ENCODE results near the gene MRPS27.
A peak's percentile ranks its signal among the peaks of the same experiment; 100 is the strongest.
"Not testable (repeated sequence)": the region's sequence is repeated elsewhere in the genome, so short reads cannot be mapped to it uniquely, and the experiment has no call there.

MRPS27 gene

DNA sequence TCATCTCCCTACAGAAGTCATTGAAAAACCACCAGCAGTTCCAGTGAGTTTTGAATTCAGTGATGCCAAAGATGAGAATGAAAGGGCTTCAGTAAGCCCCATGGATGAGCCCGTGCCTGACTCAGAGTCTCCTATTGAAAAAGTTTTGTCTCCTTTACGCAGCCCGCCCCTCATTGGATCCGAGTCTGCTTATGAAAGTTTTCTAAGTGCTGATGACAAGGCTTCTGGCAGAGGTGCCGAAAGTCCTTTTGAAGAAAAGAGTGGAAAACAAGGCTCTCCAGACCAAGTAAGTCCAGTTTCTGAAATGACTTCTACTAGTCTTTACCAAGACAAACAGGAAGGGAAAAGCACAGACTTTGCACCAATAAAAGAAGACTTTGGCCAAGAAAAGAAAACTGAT, 122.6 kb downstream of the MRPS27 start:
- DNase-seq = no peak

DNA sequence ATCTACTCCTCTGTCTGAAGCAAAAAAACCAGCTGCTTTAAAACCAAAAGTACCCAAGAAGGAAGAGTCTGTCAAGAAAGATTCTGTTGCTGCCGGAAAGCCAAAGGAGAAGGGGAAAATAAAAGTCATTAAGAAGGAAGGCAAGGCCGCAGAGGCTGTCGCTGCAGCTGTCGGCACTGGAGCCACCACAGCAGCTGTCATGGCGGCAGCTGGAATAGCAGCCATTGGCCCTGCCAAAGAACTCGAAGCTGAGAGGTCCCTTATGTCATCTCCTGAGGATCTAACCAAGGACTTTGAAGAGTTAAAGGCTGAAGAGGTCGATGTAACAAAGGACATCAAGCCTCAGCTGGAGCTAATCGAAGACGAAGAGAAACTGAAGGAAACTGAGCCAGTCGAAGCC, 124.5 kb downstream of the MRPS27 start:
- no peak for DNase-seq

DNA sequence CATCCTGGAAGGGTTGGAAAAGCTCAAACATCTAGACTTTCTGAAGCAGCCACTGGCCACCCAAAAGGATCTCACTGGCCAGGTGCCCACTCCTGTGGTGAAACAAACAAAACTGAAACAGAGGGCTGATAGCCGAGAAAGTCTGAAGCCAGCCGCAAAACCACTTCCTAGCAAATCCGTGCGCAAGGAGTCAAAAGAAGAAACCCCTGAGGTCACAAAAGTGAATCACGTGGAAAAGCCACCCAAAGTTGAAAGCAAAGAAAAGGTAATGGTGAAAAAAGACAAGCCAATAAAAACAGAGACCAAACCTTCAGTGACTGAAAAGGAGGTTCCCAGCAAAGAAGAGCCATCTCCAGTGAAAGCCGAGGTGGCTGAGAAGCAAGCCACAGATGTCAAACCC, 125.2 kb downstream of the MRPS27 start:
- no peak for DNase-seq

DNA sequence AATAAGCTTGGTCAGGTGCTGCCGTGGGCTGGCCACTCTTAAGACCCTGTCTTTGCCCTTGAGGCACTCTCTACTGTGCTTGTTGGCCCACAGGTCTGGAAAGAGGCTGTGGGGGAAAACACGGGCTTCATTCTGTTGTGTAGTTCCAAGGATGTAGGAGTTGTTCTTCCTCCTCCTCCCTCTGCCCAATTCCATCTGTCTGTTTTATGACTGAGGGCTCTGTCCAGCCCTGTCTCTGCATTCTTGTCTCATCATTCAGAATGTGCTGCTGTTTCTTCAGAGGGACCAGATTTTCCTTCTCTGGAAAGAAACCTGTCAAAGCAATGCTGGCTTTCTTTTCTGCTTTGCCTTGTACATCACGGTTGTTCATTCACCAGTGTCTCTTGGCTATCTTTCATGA, 128.6 kb downstream of the MRPS27 start:
- DNase-seq = no peak

DNA sequence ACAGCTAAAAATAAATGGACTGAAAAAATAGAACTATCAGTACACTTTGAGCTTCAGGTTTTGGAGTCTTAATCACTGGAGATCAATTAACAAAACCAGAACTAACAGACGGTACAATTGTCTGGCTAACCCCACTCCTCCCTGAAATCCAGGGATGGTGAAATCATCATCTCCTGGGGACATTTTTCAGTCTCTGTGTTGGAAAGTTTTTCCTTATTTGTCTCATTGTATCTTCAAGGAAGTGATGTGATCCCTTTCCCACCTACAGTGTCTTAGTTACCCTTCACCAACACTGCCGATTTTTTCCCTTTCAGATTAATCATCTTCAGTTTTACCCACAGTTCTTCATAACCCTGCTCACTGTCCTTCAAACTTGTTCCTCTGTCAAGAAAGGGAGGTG, 130.9 kb downstream of the MRPS27 start:
- DNase-seq = no peak

DNA sequence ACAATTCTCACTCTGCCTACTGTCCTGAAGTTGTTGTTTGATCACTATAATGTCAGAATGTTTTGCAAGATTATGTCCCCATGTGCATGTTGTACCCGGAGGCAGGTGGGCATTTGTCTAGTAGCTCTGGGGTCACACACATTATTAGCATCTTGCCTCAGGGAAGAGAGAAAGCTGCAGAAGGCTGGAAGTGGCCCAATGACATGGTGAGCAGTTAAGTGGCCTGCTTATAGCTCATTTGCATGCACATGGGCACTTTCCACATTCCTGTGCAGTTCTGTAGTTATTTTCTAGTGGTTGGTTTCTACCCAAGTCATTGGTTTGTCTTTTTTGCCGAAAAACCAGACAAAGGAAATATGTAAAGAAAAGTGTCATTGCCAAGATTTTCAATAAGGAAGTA, 131.9 kb downstream of the MRPS27 start:
- no peak for DNase-seq

DNA sequence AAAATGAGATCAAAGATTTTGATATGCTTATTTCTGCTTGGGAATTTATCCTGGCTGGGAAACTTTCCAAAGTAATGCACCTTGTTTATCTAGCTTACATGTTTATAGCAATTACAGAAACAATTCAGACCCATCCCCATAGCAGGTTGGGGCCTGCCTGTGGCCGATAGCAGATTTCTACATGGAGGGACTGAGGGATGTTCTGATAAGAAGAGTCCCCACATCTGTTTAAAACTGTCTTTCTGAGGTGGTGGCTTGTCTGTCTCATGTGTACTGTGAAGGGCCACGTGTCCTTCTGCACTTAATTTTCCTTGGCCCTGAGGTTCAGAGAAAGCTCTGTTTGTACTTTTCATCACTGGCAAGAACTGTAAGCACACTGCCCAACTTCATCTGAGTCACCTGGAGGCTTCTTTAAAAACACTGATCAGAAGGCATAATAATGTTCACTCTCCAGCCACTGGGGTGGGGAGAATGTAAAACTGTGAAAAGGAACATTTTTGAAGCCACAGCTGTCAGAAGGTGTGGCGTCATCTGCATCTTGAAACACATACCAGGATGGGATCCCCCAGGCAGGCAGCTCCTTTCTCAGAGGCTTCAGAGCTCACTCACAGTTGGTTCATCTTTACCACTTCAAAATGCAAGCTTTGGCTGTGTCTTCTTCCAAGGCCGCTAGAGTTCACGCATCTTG, 132.5 kb downstream of the MRPS27 start:
- no peak for DNase-seq

DNA sequence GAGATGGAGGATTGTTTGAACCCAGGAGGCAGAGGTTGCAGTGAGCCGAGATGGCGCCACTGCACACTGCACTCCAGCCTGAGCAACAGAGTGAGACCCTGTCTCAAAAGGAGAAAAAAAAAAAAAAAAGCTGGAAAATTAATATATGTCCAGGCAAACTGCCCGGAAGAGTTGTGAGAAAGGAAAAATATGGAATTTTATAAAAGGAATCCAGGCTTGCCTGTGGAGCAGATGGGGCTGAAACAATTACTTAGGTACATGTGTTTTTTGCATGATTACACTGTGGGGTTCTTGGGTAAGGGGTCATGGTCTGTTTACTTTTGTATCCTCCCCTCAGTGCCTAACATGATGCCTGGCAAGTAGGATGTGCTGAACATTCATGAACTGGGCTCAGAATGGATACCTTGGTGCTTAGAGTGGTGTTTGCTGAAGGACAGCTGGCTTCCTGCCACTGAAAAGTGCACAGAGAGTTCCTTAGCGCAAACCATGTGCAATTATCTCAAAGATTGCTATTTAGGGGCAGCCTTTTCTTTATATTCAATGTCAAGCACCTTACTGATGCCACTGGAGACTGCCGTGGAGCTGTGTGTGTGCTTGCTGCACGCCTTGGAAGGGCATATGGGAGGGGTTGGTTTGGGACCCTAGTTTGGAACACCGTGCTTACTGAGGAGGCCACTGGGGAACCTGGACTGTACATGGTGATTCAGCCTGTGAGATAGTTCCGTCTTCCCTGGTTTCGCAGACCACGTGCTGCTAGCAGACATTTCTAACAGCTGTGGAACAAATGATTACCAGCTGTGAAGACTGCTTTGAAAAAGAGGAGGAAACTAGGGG, 134.3 kb downstream of the MRPS27 start:
- peak; percentile 73 for DNase-seq

DNA sequence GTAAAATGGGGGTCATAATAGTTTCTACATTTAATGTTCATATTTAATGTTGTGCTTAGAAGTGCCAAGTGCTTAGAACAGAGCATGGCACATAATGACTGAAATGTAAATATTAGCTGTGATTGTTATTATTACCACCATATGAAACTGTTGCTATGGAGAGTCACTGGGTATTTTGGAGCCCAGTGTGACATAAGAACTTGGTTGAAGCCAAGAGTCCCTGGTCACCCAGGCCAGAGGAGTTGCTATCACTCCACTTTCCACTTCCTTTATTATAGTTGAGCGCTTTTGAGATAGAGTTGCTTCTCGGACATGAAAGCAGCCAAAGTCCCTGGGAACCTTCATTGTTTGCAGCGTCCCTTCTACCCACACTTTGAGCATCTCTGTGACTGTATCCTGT, 135.6 kb downstream of the MRPS27 start:
- no peak for DNase-seq

DNA sequence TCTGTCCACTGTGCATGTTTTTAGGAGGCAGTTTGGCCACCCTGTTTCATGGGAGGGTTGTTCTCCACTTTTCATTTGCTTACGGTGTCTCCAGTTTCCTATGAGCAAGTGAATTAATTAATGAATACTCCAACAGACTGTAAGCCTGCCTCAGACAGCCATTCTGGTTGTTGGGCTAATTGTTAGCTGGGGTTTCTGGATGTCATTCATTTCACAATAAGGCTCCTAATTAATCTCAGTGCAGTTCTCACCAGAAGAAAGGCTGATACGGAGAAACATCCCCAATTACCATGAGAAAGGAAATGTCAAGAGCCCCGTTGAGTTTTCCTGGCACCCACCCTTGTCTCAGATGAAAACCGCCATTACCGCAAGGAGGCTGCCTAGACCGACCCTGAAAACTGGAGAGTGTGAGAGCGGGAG, 136.9 kb downstream of the MRPS27 start:
- DNase-seq = no peak

DNA sequence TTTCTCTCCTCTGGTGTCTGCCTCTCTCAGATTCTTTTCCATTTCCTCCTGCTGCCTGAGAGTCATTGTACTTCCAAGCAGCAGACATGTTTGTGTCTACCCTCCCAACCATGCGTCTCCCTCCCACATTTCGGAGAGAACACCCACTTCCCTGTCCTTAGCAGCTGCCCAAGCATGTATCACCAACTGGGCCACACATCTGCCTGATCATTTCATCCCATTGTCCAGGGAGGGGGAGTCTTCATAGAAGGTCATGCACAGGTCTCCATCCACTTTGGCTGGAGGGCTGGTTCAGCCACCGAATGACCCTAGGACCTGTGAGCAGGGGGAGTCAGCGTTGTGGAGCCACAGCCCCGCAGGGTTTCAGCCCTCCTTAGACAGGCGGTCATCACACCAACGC, 137.4 kb downstream of the MRPS27 start:
- DNase-seq = no peak

DNA sequence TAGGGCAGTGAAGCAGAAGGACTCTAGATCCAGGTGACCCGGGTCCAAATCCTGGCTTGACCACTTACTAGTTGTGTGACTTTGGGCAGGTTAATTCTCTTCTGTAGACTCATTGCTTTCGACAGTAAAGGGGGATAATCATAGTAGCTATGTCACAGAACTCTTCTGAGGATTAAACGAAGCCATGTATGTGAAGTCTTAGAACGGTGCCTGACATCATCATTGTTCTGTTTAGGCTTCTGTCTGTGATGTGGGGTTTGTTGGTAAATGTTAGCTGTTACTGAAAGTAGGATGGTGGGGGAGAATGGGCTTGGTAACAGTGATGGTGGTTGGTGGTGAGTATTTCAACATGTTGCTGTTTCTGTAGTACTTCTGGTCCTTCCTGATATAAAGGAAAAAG, 139.1 kb downstream of the MRPS27 start:
- DNase-seq = no peak

DNA sequence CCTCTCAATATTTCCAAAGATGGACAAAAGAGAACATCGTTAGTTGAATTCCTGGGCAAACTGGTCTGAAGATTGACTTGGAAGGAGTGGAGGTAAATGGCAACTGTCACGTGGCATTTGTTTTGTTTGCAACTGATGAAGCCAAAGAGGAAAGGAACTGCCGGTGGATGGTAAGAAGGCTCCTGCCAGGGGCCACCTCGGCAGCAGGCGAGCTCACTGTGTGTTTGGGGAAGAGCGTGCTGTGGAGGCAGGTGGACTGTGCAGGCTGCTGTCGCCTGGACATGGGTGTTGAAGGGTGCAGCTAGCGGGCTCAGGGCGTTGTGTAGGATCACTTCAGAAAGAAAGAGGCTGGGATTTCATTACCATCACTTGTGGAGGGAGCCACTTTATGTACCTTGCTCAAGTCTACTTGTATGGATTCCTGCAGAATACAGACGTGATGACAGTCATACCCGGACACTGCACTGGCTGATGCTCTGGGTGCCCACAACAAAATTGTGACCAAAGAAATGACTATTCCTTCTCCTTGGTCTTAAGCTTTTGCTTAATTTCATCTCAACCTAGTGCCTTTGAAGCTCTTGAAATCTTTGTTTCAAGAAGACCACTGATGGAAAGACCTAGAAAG, 140.1 kb downstream of the MRPS27 start:
- no peak for DNase-seq

DNA sequence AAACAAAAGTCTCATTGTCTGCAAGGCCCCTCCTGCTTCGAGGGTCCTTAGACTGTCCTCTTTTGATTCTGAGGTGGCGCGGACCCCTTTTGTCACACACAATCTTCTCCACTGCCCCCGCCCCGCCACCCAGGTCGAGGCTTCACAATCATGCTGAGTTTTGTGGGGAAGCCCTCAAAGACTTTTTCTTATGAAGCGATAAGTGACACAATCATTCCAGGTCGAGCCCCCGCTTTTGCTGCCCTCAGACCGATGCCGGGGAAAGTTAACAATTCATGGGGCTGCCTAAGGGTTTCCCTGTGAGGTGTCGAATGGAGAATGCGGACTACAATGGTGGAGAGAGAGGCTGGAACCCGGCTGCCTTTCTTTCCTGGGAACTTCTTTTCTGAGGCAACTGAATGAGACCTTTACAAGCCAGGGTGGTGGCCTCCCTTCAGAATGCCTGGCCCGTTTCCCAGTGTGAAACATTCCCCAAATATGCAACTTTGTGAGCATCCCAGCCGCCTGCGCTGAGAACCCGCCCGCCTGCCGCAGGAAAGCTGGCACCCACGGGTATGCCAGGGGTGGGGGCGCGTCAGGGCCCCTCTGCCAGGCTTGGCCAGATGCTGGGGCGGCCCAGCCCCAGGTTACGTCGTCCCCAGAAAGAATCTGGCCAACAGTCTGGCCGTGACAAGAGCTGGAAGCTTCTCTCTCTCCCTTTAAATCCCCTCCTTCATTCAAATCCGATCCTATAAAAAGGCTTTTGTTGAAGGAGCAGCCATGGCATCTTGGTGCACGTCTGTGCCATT, 140.8 kb downstream of the MRPS27 start:
- peak; percentile 83 for DNase-seq

DNA sequence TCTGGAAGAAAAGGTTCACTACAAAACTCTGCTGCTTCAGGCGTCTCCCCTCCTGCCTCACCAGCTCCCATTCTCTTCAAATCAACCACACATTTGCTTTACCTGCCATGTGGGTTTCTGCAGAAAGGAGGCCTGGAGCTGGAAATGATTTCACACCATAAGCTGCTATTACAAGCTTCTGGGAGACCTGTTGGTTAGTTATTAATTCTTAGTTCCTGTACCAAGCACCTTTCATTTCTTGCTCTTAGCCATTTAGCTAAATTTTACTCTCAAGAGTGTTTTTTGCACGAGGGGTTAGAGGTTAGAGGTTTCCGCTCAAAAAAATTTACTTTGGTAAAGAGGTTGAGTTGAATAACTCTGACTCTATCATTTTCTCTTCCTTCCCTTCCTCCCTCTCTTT, 142.5 kb downstream of the MRPS27 start:
- DNase-seq = no peak

DNA sequence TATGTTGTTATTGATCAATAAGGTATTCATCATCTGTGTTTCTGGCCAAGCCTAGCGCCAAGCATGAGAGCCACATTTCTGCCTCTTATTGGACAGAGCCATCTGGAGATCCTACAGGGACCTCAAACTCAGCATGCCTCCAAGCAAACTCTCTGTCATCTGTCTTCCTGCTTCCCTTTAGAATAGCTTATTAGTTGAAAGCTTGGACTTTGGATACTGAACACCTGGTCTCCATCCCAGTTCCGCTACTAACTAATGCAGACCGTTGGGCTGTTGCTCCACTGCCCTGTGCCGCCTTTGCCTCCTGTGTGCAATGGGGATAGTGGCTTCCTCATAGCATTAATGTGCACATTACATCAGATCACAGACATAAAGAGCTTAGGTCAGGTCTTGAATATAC, 147.3 kb downstream of the MRPS27 start:
- no peak for DNase-seq

DNA sequence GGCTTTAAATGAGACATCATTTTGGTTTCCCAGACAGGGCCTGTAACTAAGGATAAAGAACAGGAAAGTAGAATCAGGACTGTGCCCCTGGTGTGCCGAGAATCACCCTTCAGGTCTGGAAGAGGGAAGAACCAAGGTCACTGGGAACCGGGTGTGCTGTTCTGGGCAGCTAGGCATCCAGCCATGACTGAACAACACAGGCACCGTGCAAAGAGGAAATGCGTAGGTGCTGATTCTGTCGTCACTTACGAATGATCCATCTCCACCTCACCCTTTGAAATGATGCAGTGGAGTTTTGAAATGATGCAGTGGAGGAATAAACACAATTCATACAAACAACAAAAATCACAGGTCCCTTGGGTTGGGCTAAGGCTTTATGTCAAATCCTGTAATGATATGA, 148.4 kb downstream of the MRPS27 start:
- no peak for DNase-seq

DNA sequence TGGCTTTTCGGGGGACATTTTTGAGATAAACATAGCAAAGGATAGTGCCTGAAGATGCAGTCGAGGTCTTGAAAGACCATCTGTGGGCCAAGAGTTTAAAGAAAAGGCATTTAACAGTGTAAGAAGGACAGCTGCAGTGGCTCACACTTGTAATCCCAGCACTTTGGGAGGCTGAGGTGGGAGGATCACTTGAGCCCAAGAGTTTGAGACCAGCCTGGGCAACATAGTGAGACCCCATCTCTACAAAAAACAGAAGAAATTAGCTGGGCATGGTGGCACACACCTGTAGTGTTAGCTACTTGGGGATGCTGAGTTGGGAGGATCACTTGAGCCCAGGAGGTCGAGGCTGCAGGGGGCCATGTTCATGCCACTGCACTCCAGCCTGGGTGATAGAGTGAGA, 148.9 kb downstream of the MRPS27 start:
- not testable (repeated sequence) for DNase-seq

DNA sequence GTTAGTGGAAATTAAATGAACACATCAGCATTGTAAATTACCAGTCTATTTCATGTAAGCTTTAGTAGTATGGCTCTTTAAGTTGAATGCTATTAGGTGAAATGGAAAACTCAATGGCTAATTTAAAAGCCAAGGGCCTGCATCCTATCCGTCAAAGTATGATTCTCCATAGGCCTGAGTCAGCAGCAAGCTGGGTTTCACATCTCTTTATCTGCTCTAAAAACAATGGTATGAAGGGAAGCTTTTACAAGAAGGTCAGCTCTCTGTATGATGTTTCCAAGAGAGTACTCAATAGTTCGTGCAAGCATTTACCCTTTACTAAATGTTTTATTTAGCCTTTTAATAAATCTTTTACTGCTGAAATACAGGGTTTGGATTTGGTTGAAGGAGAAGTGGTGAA, 149.9 kb downstream of the MRPS27 start:
- no peak for DNase-seq

All from femur (tissue), 1 donor.